ENCODE results near the gene WDFY2. TPM values are rescaled to one million over a fixed set of nuclear protein-coding genes. Genes with fewer than 3 reads are reported as not detected.

Gene WDFY2
- total RNA-seq, 4 donors from 2014 or later: 7.7 to 23.3 (median 18.2) TPM

DNA sequence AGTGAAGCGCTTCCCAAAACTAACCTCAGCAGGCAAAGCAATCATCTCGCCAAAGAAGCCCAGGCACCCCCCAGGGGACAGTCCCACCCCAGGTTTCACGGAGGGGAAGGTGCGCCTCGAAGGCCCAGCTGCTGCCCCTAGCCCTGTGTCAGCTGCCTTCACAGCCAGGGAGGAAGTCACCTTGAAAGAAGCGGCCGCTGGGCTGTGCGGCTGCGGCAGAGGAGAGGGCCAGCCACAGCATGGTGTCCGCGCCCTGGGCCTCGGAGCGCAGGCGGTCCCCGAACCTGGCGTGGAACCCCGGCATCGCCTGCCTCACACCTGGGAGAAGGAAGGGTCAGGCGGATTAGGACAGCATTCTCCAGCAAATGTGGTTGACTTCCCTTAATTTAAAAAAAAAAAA, 184.7 kb downstream of the WDFY2 start:
- Histone ChIP-seq H3K27ac (peak overlapping the region in 2 of 4 donors; percentile 70 to 79), H3K4me1 (peaks cover 0 to 44% (median 25%) of the 10 kb centered on the region in 3 donors), H3K36me3 (peaks cover 0 to 63% (median 0%) of the 10 kb centered on the region in 3 donors), H3K4me3 (no peak overlapping the region), H3K27me3 (no peaks in the 10 kb centered on the region), H3K9me3 (no peaks in the 10 kb centered on the region)
- WGBS, 2 donors: 96 to 100% methylated on average over 5 to 10 of the region's 19 CpGs
- no peak for DNase-seq
- TF ChIP-seq POLR2A (IDR thresholded peaks at IDR 0.05): no peak
- TF ChIP-seq, protein P1, sequence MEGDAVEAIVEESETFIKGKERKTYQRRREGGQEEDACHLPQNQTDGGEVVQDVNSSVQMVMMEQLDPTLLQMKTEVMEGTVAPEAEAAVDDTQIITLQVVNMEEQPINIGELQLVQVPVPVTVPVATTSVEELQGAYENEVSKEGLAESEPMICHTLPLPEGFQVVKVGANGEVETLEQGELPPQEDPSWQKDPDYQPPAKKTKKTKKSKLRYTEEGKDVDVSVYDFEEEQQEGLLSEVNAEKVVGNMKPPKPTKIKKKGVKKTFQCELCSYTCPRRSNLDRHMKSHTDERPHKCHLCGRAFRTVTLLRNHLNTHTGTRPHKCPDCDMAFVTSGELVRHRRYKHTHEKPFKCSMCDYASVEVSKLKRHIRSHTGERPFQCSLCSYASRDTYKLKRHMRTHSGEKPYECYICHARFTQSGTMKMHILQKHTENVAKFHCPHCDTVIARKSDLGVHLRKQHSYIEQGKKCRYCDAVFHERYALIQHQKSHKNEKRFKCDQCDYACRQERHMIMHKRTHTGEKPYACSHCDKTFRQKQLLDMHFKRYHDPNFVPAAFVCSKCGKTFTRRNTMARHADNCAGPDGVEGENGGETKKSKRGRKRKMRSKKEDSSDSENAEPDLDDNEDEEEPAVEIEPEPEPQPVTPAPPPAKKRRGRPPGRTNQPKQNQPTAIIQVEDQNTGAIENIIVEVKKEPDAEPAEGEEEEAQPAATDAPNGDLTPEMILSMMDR (IDR thresholded peaks at IDR 0.05): no peak
- intact Hi-C loops (cut with DNase I): no loop called here

DNA sequence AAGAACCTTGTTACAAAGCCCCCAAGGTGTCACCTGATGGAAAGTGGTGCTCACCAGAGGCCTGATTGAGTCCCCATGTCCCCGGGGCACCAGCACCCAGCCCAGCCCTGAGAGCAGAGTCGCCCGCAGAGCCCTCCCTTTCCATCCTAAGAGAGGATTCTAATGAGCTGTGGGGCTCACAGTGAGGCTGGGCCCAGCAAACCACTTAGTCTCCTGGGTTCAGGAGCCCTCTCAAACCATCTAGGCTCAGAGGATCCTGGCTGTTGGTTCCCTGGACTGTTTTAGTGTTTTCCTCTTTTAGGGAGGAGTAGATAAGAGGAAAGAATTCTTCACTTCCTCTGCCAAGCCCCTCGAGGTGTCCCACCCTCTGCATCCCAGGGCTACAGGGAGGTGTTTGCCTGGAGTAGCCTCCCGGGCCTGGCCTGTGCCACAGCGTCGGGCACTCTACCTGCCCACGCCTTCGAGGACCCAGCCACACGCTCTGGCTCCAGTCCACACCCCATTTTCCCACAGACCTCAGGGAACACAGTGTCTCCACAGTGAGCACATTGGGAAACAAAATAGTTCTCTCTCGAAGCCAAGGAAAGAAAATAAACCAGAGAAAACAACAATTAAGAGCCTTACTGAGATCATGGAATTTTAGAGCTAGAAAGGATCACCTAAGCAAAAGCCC, 185.3 kb downstream of the WDFY2 start:
- no peak for TF ChIP-seq POLR2A (IDR thresholded peaks at IDR 0.05)
- TF ChIP-seq, protein P1 (IDR thresholded peaks at IDR 0.05): no peak
- 44 to 45% methylated on average over 1 to 8 of the region's 11 CpGs for WGBS, 2 donors
- Histone ChIP-seq H3K36me3 (peaks cover 0 to 56% (median 0%) of the 10 kb centered on the region in 3 donors), H3K9me3 (no peaks in the 10 kb centered on the region), H3K27ac (peak overlapping the region in 3 of 4 donors; percentile 70 to 80 (median 79)), H3K4me3 (no peak overlapping the region), H3K4me1 (peaks cover 0 to 37% (median 21%) of the 10 kb centered on the region in 3 donors), H3K27me3 (no peaks in the 10 kb centered on the region)
- DNase-seq: no peak
- intact Hi-C loops (cut with DNase I): no loop called here

DNA sequence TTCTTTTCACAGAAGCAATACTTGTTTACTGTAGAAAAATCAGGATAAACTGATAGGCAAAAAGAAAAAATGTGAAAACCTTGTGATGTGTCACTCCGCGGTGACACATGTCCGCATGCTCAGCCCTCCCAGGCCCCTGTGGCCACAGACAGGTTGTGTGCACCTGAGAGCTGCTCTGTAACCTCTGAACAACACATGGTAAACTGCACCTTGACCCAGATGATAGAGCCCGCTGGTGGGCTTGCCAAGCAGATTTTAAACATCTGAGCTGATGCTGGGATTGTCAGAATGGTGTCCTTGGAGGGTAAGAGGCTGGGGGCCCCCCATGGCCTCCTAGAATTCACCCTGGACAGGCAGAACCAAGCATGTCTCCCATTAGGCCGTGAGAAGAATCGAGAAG, 185.9 kb downstream of the WDFY2 start:
- Histone ChIP-seq H3K27me3 (no peaks in the 10 kb centered on the region), H3K36me3 (peaks cover 0 to 51% (median 0%) of the 10 kb centered on the region in 3 donors), H3K4me1 (peaks cover 0 to 32% (median 15%) of the 10 kb centered on the region in 3 donors), H3K9me3 (no peaks in the 10 kb centered on the region), H3K27ac (peak overlapping the region; percentile 36 to 79 (median 74)), H3K4me3 (no peak overlapping the region)
- WGBS, 2 donors: 80 to 90% methylated on average over 5 to 6 of the region's 6 CpGs
- DNase-seq: no peak
- intact Hi-C loops (cut with DNase I): no loop called here
- no peak for TF ChIP-seq POLR2A (IDR thresholded peaks at IDR 0.05)
- TF ChIP-seq, protein P1 (IDR thresholded peaks at IDR 0.05): no peak

DNA sequence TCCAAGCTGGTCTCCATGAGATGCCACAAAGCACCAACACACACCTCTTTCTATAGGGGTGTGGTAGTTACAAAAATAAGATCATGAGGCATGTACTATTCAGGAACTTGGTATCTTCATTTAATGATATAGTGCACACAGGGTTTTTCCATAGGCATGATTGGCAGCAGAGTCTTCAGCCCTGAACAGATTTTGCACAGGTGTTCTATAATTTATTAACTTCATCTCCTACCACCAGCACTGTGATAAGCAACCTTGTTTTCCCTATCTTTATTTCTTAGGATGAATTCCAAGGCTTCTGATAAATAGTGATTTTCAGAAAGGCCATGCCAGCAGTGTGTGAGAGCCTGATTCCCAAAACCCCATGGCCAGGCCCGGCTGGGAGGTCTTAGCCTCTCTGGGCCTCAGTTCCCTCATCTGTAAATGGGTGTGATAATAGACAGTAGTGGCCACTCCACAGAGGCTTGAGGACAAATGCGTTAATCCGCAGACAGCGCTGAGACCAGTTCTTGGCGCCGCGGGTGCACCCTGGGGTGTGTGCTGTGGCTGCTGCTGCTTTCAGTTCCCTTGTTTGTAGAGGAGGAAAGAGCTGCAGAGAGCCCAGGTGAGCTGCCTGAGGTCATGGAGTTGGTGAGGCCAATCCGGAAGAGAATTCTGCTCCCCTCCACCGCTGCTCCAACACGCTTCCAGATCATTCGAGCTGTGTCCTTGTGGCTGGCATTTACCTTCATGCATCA, 186.6 kb downstream of the WDFY2 start:
- peak overlapping the region; percentile 36 to 79 (median 74) for H3K27ac ChIP-seq
- intact Hi-C loops (cut with DNase I): no loop called here
- H3K4me1 ChIP-seq: peaks cover 0 to 29% (median 15%) of the 10 kb centered on the region in 3 donors
- H3K9me3 ChIP-seq: no peaks in the 10 kb centered on the region
- TF ChIP-seq, protein P1 (IDR thresholded peaks at IDR 0.05): no peak
- no peak for TF ChIP-seq POLR2A (IDR thresholded peaks at IDR 0.05)
- no peak overlapping the region for H3K4me3 ChIP-seq
- H3K36me3 ChIP-seq: peaks cover 0 to 44% (median 0%) of the 10 kb centered on the region in 3 donors
- 80 to 93% methylated on average over 2 to 8 of the region's 11 CpGs for WGBS, 2 donors
- no peaks in the 10 kb centered on the region for H3K27me3 ChIP-seq
- DNase-seq: no peak
